Measurements from ENCODE around the gene ETV5.

- no peak for TF ChIP-seq POLR2A (IDR thresholded peaks at IDR 0.05; ENCODE audit: low read depth, low read length)
- no peak for TF ChIP-seq PAX5 (IDR thresholded peaks at IDR 0.05; ENCODE audit: insufficient read depth, low read length, severe bottlenecking)
- TF ChIP-seq TAF1 (IDR thresholded peaks at IDR 0.05; ENCODE audit: low read depth, low read length): no peak
- no peak for TF ChIP-seq POLR2AphosphoS5 (IDR thresholded peaks at IDR 0.05; ENCODE audit: low read depth, low read length)
- no peak for TF ChIP-seq SPI1 (IDR thresholded peaks at IDR 0.05; ENCODE audit: low read depth, low read length)
- no peak for TF ChIP-seq POU2F2 (IDR thresholded peaks at IDR 0.05; ENCODE audit: low read depth, low read length)
These were observed 6.2 kb downstream of the ETV5 start for GRCh38 chr3:186102687-186103086.
